OCI-LY7 (cell line): Measurements from ENCODE around the gene POLA1.

Experiments
- CTCF ChIP-seq: fragments of 200-600 bp; sonication (generic); conservative IDR thresholded peaks from 2 replicates; pipeline ENCODE4 v1.5.1; 2014; ENCODE audit warnings: mild to moderate bottlenecking, antibody characterized with exemption, low read length, moderate library complexity, mixed read lengths
- EZH2phosphoT487 ChIP-seq: fragments of 200-600 bp; sonication (generic); IDR thresholded peaks from 2 replicates; pipeline ENCODE4 v1.6.1; 2018; ENCODE audit warnings: low read depth, borderline replicate concordance, mild to moderate bottlenecking, mixed run types, antibody characterized with exemption, low read length, moderate library complexity, mixed read lengths

DNA sequence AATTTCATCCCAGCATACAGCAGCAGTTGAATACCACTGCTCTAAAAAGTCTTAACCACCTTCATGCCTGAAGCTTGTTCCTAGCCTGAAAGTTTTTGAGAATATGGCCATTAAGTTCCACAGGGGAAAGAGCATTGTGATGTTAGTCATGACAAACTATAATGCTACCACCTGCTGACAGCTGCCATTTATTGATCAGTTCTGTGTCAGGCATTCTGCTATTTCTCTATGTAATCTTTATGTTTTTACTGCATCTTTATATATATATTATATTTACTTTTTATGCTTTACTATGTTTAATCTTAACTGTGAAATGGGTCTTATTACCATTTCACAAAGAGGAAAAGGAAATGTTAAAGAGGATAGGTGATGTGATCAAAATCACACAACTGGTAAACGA, 268.1 kb downstream of the POLA1 start:
- TF ChIP-seq CTCF (no peak), EZH2phosphoT487 (no peak)
